PC-9 (cell line): ENCODE data around the gene DDAH2. TPM values are rescaled to one million over a fixed set of nuclear protein-coding genes. Genes with fewer than 3 reads are reported as not detected.

ENCODE experiments used
- BruUV-seq: library from RNA; stranded (reverse); fragments of 400-500 nt; replicated peaks from 2 replicates; lab custom pipeline; 2021; lab: Mats Ljungman, UMichigan
- CTCF ChIA-PET: fragments of 300-600 bp; sonication (Branson Sonifier 250); formaldehyde crosslinking; loops from one replicate; lab custom pipeline; 2022; ENCODE audit warnings: antibody characterized with exemption; lab: Charles Lee
- POLR2A ChIA-PET: fragments of 300-600 bp; sonication (Branson Sonifier 250); formaldehyde crosslinking; loops from one replicate; lab custom pipeline; 2022; ENCODE audit warnings: antibody characterized with exemption; ENCODE audit not compliant: unreplicated experiment; lab: Charles Lee
- DNase-seq, 2 experiments: peaks; one replicate each; pipeline versions ENCODE4 v3.0.0 to v3.0.0-alpha.2; 2015 to 2022; ENCODE audit warnings: mixed read lengths in 1 of 2
- H2AFZ ChIP-seq: fragments of 200-600 bp; sonication (generic); 2 replicates; pipeline ENCODE4 v1.8.1; 2017; ENCODE audit warnings: antibody characterized with exemption
- H3F3A ChIP-seq: fragments of 200-600 bp; sonication (generic); 2 replicates; pipeline ENCODE4 v1.8.1; 2017; ENCODE audit warnings: antibody characterized with exemption, mild to moderate bottlenecking, low read depth; ENCODE audit not compliant: insufficient read depth
- H3K27ac ChIP-seq: fragments of 200-600 bp; sonication (generic); 2 replicates; pipeline ENCODE4 v1.6.1; 2016; ENCODE audit warnings: mixed run types
- H3K27me3 ChIP-seq: fragments of 200-600 bp; sonication (generic); 2 replicates; pipeline ENCODE4 v1.6.1; 2016; ENCODE audit warnings: low read depth, mixed run types; ENCODE audit not compliant: insufficient read depth
- H3K36me3 ChIP-seq: fragments of 200-600 bp; sonication (generic); 2 replicates; pipeline ENCODE4 v1.6.1; 2016; ENCODE audit warnings: low read depth, mixed run types
- H3K4me1 ChIP-seq: fragments of 200-600 bp; sonication (generic); replicated peaks from 2 replicates; pipeline ENCODE4 v1.6.1; 2016; ENCODE audit warnings: mixed run types; ENCODE audit not compliant: insufficient read depth
- H3K4me2 ChIP-seq: fragments of 200-600 bp; sonication (generic); 2 replicates; pipeline ENCODE4 v1.6.1; 2017; ENCODE audit warnings: mixed run types
- H3K4me3 ChIP-seq: fragments of 200-600 bp; sonication (generic); 2 replicates; pipeline ENCODE4 v1.6.1; 2016; ENCODE audit warnings: mixed run types
- H3K79me2 ChIP-seq: fragments of 200-600 bp; sonication (generic); 2 replicates; pipeline ENCODE4 v1.6.1; 2017; ENCODE audit warnings: low read depth, mixed run types
- H3K9me2 ChIP-seq: fragments of 200-600 bp; sonication (generic); 2 replicates; pipeline ENCODE4 v1.8.1; 2017; ENCODE audit warnings: mild to moderate bottlenecking; ENCODE audit not compliant: insufficient read depth
- H3K9me3 ChIP-seq: fragments of 200-600 bp; sonication (generic); 2 replicates; pipeline ENCODE4 v1.8.1; 2016; ENCODE audit warnings: low read depth; ENCODE audit not compliant: insufficient read depth
- H4K20me1 ChIP-seq: fragments of 200-600 bp; sonication (generic); 2 replicates; pipeline ENCODE4 v1.8.1; 2017; ENCODE audit not compliant: insufficient read depth
- EZH2 ChIP-seq: fragments of 200-600 bp; sonication (generic); IDR thresholded peaks from 2 replicates; pipeline ENCODE4 v1.8.0; 2017; ENCODE audit warnings: antibody characterized with exemption, low read depth
- intact Hi-C: fragments of 100-400 bp; cut with micrococcal nuclease; formaldehyde crosslinking; loops from one replicate; pipeline ENCODE4 v1.10.0; 2022; ENCODE audit not compliant: unreplicated experiment
- total RNA-seq: library from RNA; stranded (reverse); gene quantifications from 2 replicates; pipeline ENCODE4 v1.2.3, GENCODE V29; 2021
- TF ChIP-seq, protein P1 (sequence below): fragments of 200-600 bp; sonication (generic); conservative IDR thresholded peaks from 2 replicates; pipeline ENCODE4 v1.6.1; 2017; ENCODE audit warnings: mixed run types, antibody characterized with exemption, mild to moderate bottlenecking, moderate library complexity

DDAH2 gene
- total RNA-seq, 1 experiment from 2014 or later = 58.3 TPM

DNA sequence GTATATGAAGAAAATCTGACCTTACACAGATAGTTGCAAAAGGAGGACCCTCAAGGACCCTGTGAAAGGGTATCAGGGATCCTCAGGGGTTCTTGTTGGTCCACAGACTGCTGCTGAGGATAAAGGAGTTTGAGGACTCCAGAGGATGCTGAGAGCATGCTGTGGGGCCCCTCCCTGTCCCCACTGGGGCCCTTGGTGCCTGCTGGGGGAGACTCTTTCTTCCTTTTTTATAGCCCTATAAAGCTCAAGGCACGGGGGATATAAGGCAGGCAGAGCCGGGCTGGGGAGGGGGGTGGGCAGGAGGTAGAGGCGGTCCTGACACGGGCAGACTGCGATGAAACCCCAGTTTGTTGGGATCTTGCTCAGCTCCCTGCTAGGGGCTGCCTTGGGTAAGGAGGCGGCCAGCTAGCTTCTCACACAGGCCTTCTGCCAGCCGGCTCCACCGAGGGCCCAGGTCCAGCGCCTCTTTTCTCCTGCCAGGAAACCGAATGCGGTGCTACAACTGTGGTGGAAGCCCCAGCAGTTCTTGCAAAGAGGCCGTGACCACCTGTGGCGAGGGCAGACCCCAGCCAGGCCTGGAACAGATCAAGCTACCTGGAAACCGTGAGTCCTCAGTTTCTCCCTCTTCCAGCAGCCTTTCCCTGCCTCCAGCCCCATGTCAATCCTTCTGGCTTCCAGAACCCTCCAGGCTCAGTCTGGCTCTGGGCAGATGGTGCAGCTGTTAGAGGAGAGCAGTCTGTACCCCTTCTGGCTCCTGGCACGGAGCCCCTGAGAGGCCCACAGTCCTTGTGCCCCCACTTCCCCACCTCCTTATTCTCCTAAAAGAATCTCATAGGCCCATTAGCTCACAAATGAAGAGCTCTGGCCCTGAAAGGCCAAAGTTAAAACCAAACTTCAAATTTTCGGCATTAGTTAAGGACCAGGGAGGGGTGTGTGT lies 13.8 kb downstream of the DDAH2 start, which contains the start of gene LY6G6D:
TSS of gene LY6G6D (plus strand) at position 327 of the 937 bp plus-strand sequence. CDS start at position 335, 8 bp downstream.
- Histone ChIP-seq H4K20me1 (no peaks in the 10 kb centered on the region), H3K9me3 (no peaks in the 10 kb centered on the region), H3K4me1 (peaks cover 32% of the 10 kb centered on the region), H3K4me2 (no peak within 1 kb of the TSS), H3K9me2 (no peaks in the 10 kb centered on the region), H3K36me3 (no peaks in the 10 kb centered on the region), H3F3A (peaks cover 18% of the 10 kb centered on the region; the same call in 1 of the 2 replicates), H3K79me2 (no peaks in the 10 kb centered on the region), H2AFZ (peak within 1 kb of the TSS; percentile 68; the same call in 1 of the 2 replicates), H3K4me3 (no peak within 1 kb of the TSS), H3K27me3 (no peaks in the 10 kb centered on the region), H3K27ac (no peak within 1 kb of the TSS)
- ChIA-PET POLR2A (interaction anchor here (0.6 to 0.7 kb wide), 2 partner anchors 9 to 128 kb away, joined by 11 to 33 read pairs; no protein-coding TSS in a partner anchor), CTCF (no interaction called here)
- intact Hi-C loops = no loop called here
- TF ChIP-seq EZH2 = no peak
- TF ChIP-seq, protein P1, sequence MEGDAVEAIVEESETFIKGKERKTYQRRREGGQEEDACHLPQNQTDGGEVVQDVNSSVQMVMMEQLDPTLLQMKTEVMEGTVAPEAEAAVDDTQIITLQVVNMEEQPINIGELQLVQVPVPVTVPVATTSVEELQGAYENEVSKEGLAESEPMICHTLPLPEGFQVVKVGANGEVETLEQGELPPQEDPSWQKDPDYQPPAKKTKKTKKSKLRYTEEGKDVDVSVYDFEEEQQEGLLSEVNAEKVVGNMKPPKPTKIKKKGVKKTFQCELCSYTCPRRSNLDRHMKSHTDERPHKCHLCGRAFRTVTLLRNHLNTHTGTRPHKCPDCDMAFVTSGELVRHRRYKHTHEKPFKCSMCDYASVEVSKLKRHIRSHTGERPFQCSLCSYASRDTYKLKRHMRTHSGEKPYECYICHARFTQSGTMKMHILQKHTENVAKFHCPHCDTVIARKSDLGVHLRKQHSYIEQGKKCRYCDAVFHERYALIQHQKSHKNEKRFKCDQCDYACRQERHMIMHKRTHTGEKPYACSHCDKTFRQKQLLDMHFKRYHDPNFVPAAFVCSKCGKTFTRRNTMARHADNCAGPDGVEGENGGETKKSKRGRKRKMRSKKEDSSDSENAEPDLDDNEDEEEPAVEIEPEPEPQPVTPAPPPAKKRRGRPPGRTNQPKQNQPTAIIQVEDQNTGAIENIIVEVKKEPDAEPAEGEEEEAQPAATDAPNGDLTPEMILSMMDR = no peak
- DNase-seq = no peak
- BruUV-seq = no TSS peak

DNA sequence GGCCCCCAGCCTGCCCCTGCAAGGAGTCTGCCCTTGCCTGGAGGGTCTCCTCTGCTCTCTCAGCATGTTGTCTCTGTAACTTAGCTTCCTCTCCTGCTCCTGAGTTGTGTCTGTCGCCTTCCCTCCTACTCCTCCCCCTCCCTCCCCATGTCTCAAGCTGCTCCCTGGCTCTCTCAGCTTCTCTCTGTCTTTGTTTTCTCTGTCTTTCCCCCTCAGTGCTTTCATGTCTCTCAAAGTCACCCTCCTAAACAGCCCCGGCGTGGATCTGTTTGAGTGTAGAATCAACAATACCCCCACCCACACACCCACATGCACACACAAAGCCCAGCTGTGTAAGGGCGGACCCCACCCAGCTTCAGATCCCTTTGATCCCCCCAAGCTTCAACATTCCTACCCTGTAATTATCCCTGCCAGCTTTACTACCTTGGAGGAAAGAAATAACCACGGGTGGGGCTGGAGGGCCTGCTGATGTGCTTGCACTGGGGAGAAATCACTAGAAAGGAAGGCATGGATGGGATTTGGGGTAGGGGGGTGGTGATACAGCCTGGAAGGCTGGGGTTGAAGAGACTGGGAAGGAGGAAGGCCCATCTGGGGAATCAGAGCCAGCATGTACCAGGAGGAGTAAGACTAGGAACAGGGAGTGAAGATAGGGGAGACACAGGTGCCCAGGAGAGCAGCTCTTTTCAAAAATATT lies 15.0 kb downstream of the DDAH2 start:
- CTCF ChIA-PET = no interaction called here
- H3K27me3 ChIP-seq = no peaks in the 10 kb centered on the region
- TF ChIP-seq, protein P1 = no peak
- no peak for TF ChIP-seq EZH2
- POLR2A ChIA-PET = no interaction called here
- intact Hi-C loops = no loop called here
- H3K9me2 ChIP-seq = no peaks in the 10 kb centered on the region
- no peaks in the 10 kb centered on the region for H3K79me2 ChIP-seq
- no peak overlapping the region for H3K4me3 ChIP-seq
- peak overlapping the region; percentile 68 for H2AFZ ChIP-seq
- H3K36me3 ChIP-seq = no peaks in the 10 kb centered on the region
- no peaks in the 10 kb centered on the region for H3K9me3 ChIP-seq
- no peak overlapping the region for H3K27ac ChIP-seq
- H3F3A ChIP-seq = peaks cover 8% of the 10 kb centered on the region; the same call in 1 of the 2 replicates
- BruUV-seq = no TSS peak
- H3K4me2 ChIP-seq = no peak overlapping the region
- no peaks in the 10 kb centered on the region for H4K20me1 ChIP-seq
- peaks cover 20% of the 10 kb centered on the region for H3K4me1 ChIP-seq
- DNase-seq = no peak

DNA sequence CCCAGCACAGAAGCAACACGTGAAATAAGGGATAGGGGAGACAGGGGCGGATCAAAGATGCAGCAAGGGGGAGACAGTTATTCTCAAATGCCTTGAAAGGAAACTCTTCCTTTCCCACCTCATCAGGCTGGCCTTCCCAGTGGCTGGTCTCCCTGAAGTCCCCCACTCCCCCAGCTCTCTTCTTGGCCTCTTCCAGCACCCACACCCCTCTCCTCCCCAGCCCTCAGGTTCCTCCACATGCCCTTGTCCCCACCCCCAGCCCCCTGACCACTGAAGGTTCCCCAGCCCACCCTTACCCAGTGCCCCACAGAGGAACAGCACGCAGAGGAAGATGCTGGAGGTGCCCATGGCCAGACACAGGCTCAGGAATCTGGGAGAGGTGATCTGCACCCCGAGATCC lies 15.6 kb downstream of the DDAH2 start:
- CTCF ChIA-PET = no interaction called here
- Histone ChIP-seq H3K79me2 (no peaks in the 10 kb centered on the region), H3K27me3 (no peaks in the 10 kb centered on the region), H3K4me2 (no peak overlapping the region), H3K4me3 (no peak overlapping the region), H3F3A (peaks cover 8% of the 10 kb centered on the region; the same call in 1 of the 2 replicates), H3K9me3 (no peaks in the 10 kb centered on the region), H4K20me1 (no peaks in the 10 kb centered on the region), H3K9me2 (no peaks in the 10 kb centered on the region), H3K27ac (no peak overlapping the region), H3K4me1 (peaks cover 14% of the 10 kb centered on the region), H2AFZ (no peak overlapping the region), H3K36me3 (no peaks in the 10 kb centered on the region)
- no peak for DNase-seq
- BruUV-seq = no TSS peak
- intact Hi-C loops = no loop called here
- TF ChIP-seq EZH2 = no peak
- TF ChIP-seq, protein P1 = no peak
- POLR2A ChIA-PET = no interaction called here
